GM18909 (cell line): ENCODE measurements around the gene PRIM2.
A peak's percentile ranks its signal among the peaks of the same experiment; 100 is the strongest.
"Not testable (repeated sequence)": the region's sequence is repeated elsewhere in the genome, so short reads cannot be mapped to it uniquely, and the experiment has no call there.

Source experiments
- ATAC-seq: cut with Tn5 transposase; IDR thresholded peaks from one replicate; pipeline ENCODE4 v1.9.1; 2021; ENCODE audit warnings: mild to moderate bottlenecking; ENCODE audit not compliant: unreplicated experiment, poor library complexity

PRIM2 gene

GRCh38 chr6:57317060-57317943 is at the start of gene PRIM2:
TSS of gene PRIM2 (plus strand) at chr6:57317630. CDS start at chr6:57318446, 816 bp downstream.
- peak; percentile 90 for ATAC-seq

GRCh38 chr6:57268294-57268640 is 49.2 kb upstream of the PRIM2 start:
- no peak for ATAC-seq

- not testable (repeated sequence) for ATAC-seq
Measured at GRCh38 chr6:57274113-57274824, 43.2 kb upstream of the PRIM2 start.

- ATAC-seq = no peak
Measured at GRCh38 chr6:57275384-57275783, 42.0 kb upstream of the PRIM2 start.

GRCh38 chr6:57276946-57277345 is 40.5 kb upstream of the PRIM2 start:
- ATAC-seq = no peak

GRCh38 chr6:57278570-57278969 is 38.9 kb upstream of the PRIM2 start:
- ATAC-seq = no peak

GRCh38 chr6:57279013-57279412 is 38.4 kb upstream of the PRIM2 start:
- no peak for ATAC-seq

- ATAC-seq = no peak
Measured at GRCh38 chr6:57283106-57283505, 34.3 kb upstream of the PRIM2 start.

GRCh38 chr6:57283911-57284455 is 33.4 kb upstream of the PRIM2 start:
- no peak for ATAC-seq

- ATAC-seq = not testable (repeated sequence)
Measured at GRCh38 chr6:57288136-57288535, 29.3 kb upstream of the PRIM2 start.

GRCh38 chr6:57293472-57293871 is 24.0 kb upstream of the PRIM2 start:
- ATAC-seq = not testable (repeated sequence)

- ATAC-seq = no peak
Measured at GRCh38 chr6:57294862-57295445, 22.5 kb upstream of the PRIM2 start.

GRCh38 chr6:57297505-57297904 is 19.9 kb upstream of the PRIM2 start:
- ATAC-seq = no peak

GRCh38 chr6:57298741-57299140 is 18.7 kb upstream of the PRIM2 start:
- no peak for ATAC-seq

GRCh38 chr6:57301757-57302156 is 15.7 kb upstream of the PRIM2 start:
- no peak for ATAC-seq

GRCh38 chr6:57302477-57302876 is 15.0 kb upstream of the PRIM2 start:
- ATAC-seq = no peak

GRCh38 chr6:57303931-57304681 is 13.3 kb upstream of the PRIM2 start:
- ATAC-seq = no peak

- ATAC-seq = no peak
Measured at GRCh38 chr6:57305107-57305506, 12.3 kb upstream of the PRIM2 start.

- ATAC-seq = no peak
Measured at GRCh38 chr6:57305761-57306160, 11.7 kb upstream of the PRIM2 start.

- no peak for ATAC-seq
Measured at GRCh38 chr6:57306273-57306672, 11.2 kb upstream of the PRIM2 start.
